Right lobe of liver (tissue), 4 donors: ENCODE data around the gene PPP1R1C.

Experiments
- CTCF ChIP-seq, 4 donors: fragments of 200-600 bp in 3 of 4; fragments of 450-650 bp in 1 of 4; IDR thresholded peaks; one replicate each; pipeline versions ENCODE4 v1.5.1 to v1.8.0; 2016 to 2022; ENCODE audit warnings: antibody characterized with exemption in 4 of 4, mild to moderate bottlenecking in 2 of 4
- POLR2A ChIP-seq: fragments of 450-650 bp; IDR thresholded peaks from one replicate; pipeline ENCODE4 v1.6.1; 2017; ENCODE audit warnings: antibody characterized with exemption, mild to moderate bottlenecking
- donor health status: DM: no; HTN: no; CAD: no.
- donor health status: DM: no; HTN: no; CAD: no.
- donor health status: DM: no; HTN: yes; CAD: no.

- TF ChIP-seq CTCF (IDR thresholded peaks at IDR 0.05) (no peak), POLR2A (no peak)
Measured at GRCh38 chr2:182061739-182062138, 76.1 kb downstream of the PPP1R1C start.
